ENCODE measurements around the gene CASKIN2.

CASKIN2 gene

DNA sequence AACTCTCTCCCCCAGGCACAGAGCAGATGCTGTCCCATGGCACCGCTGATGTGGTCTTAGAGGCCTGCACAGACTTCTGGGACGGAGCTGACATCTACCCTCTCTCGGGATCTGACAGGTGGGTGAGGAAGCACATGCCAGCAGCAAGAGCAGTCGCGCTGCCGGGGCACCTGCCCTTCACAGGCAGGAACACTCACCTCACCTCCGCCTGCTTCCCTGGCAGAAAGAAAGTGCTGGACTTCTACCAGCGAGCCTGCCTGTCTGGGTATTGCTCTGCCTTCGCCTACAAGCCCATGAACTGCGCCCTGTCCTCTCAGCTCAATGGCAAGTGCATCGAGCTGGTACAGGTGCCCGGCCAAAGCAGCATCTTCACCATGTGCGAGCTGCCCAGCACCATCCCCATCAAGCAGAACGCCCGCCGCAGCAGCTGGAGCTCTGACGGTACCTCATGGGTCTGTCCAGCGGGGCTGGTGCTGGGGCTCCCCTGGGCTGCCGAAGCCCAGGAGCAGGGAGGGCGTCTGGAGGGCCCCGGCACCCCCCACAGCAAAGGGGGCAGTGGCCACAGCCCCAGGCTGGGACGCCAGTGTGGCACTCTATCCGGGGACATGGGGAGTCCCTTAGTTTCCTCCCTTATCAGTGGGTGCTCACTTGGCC, 21.7 kb downstream of the CASKIN2 start:
- TF ChIP-seq ISL1 (CRISPR knock-in tag; IDR thresholded peaks at IDR 0.05) (no peak), CREB5 (CRISPR knock-in tag; IDR thresholded peaks at IDR 0.05; ENCODE audit: low read depth) (no peak), GLIS3 (CRISPR knock-in tag; IDR thresholded peaks at IDR 0.05) (no peak), CSDC2 (CRISPR knock-in tag; IDR thresholded peaks at IDR 0.05) (no peak)

GRCh38 chr17:75492555-75493168, 22.7 kb downstream of the CASKIN2 start:
- ATAC-seq, result no peak
- TF ChIP-seq, protein P1, sequence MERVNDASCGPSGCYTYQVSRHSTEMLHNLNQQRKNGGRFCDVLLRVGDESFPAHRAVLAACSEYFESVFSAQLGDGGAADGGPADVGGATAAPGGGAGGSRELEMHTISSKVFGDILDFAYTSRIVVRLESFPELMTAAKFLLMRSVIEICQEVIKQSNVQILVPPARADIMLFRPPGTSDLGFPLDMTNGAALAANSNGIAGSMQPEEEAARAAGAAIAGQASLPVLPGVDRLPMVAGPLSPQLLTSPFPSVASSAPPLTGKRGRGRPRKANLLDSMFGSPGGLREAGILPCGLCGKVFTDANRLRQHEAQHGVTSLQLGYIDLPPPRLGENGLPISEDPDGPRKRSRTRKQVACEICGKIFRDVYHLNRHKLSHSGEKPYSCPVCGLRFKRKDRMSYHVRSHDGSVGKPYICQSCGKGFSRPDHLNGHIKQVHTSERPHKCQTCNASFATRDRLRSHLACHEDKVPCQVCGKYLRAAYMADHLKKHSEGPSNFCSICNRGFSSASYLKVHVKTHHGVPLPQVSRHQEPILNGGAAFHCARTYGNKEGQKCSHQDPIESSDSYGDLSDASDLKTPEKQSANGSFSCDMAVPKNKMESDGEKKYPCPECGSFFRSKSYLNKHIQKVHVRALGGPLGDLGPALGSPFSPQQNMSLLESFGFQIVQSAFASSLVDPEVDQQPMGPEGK (CRISPR knock-in tag; IDR thresholded peaks at IDR 0.05; ENCODE audit: borderline replicate concordance), result no peak
- no peak for TF ChIP-seq ISL1 (CRISPR knock-in tag; IDR thresholded peaks at IDR 0.05)
- no peak for TF ChIP-seq SNAI2 (CRISPR knock-in tag; IDR thresholded peaks at IDR 0.05)

More for the DNA sequence above, 21.7 kb downstream of the CASKIN2 start:
- no peak for ATAC-seq

- TF ChIP-seq ARNTL (CRISPR knock-in tag; IDR thresholded peaks at IDR 0.05; ENCODE audit: borderline replicate concordance, low read depth) (no peak), ZNF70 (CRISPR knock-in tag; IDR thresholded peaks at IDR 0.05) (no peak), ZFP30 (CRISPR knock-in tag; IDR thresholded peaks at IDR 0.05) (no peak), OSR1 (CRISPR knock-in tag; IDR thresholded peaks at IDR 0.05) (no peak), ZC3H10 (CRISPR knock-in tag; IDR thresholded peaks at IDR 0.05) (no peak), CSRNP3 (CRISPR knock-in tag; IDR thresholded peaks at IDR 0.05) (no peak), PPARA (CRISPR knock-in tag; IDR thresholded peaks at IDR 0.05; ENCODE audit: borderline replicate concordance) (no peak), CSDC2 (CRISPR knock-in tag; IDR thresholded peaks at IDR 0.05) (no peak), ISL1 (CRISPR knock-in tag; IDR thresholded peaks at IDR 0.05) (no peak), RARB (CRISPR knock-in tag; IDR thresholded peaks at IDR 0.05) (no peak), ZNF8 (CRISPR knock-in tag; IDR thresholded peaks at IDR 0.05) (no peak), TCF4 (CRISPR knock-in tag; IDR thresholded peaks at IDR 0.05; ENCODE audit: borderline replicate concordance) (no peak), ZFP3 (CRISPR knock-in tag; IDR thresholded peaks at IDR 0.05) (no peak), SNAI2 (CRISPR knock-in tag; IDR thresholded peaks at IDR 0.05) (no peak)
- TF ChIP-seq, protein P1 (CRISPR knock-in tag; IDR thresholded peaks at IDR 0.05; ENCODE audit: borderline replicate concordance), result no peak
- TF ChIP-seq, protein P2, sequence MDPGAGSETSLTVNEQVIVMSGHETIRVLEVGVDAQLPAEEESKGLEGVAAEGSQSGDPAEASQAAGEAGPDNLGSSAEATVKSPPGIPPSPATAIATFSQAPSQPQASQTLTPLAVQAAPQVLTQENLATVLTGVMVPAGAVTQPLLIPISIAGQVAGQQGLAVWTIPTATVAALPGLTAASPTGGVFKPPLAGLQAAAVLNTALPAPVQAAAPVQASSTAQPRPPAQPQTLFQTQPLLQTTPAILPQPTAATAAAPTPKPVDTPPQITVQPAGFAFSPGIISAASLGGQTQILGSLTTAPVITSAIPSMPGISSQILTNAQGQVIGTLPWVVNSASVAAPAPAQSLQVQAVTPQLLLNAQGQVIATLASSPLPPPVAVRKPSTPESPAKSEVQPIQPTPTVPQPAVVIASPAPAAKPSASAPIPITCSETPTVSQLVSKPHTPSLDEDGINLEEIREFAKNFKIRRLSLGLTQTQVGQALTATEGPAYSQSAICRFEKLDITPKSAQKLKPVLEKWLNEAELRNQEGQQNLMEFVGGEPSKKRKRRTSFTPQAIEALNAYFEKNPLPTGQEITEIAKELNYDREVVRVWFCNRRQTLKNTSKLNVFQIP (CRISPR knock-in tag; IDR thresholded peaks at IDR 0.05; ENCODE audit: borderline replicate concordance, low read depth), result no peak
- TF ChIP-seq, protein P3, sequence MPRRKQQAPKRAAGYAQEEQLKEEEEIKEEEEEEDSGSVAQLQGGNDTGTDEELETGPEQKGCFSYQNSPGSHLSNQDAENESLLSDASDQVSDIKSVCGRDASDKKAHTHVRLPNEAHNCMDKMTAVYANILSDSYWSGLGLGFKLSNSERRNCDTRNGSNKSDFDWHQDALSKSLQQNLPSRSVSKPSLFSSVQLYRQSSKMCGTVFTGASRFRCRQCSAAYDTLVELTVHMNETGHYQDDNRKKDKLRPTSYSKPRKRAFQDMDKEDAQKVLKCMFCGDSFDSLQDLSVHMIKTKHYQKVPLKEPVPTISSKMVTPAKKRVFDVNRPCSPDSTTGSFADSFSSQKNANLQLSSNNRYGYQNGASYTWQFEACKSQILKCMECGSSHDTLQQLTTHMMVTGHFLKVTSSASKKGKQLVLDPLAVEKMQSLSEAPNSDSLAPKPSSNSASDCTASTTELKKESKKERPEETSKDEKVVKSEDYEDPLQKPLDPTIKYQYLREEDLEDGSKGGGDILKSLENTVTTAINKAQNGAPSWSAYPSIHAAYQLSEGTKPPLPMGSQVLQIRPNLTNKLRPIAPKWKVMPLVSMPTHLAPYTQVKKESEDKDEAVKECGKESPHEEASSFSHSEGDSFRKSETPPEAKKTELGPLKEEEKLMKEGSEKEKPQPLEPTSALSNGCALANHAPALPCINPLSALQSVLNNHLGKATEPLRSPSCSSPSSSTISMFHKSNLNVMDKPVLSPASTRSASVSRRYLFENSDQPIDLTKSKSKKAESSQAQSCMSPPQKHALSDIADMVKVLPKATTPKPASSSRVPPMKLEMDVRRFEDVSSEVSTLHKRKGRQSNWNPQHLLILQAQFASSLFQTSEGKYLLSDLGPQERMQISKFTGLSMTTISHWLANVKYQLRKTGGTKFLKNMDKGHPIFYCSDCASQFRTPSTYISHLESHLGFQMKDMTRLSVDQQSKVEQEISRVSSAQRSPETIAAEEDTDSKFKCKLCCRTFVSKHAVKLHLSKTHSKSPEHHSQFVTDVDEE (CRISPR knock-in tag; IDR thresholded peaks at IDR 0.05), result no peak
- ATAC-seq, result no peak
Observed at GRCh38 chr17:75491680-75492079, 23.7 kb downstream of the CASKIN2 start.

All from SK-N-SH treated with all-trans-retinoic acid at 6 μM for 48 hours (cell line).